Fibroblast of skin of right quadriceps (primary cell): ENCODE measurements around the gene ZNF687.
"Not testable (repeated sequence)": the region's sequence is repeated elsewhere in the genome, so short reads cannot be mapped to it uniquely, and the experiment has no call there.

Experiments used
- DNase-seq: peaks from one replicate; pipeline ENCODE4 v3.0.0-alpha.2; 2013

ZNF687 gene

GRCh38 chr1:151281969-151282882 is at the start of gene ZNF687:
TSS of gene ZNF687 (plus strand) at chr1:151282299. CDS start at chr1:151286292, 3,993 bp downstream.
- peak; percentile 100 for DNase-seq

GRCh38 chr1:151235235-151235634 is 46.9 kb upstream of the ZNF687 start:
- DNase-seq: no peak

GRCh38 chr1:151237678-151238466 is 44.2 kb upstream of the ZNF687 start:
- DNase-seq: no peak

- DNase-seq: peak; percentile 92
Measured at GRCh38 chr1:151238467-151238739, 43.7 kb upstream of the ZNF687 start.

- no peak for DNase-seq
Measured at GRCh38 chr1:151242442-151242841, 39.7 kb upstream of the ZNF687 start.

- DNase-seq: no peak
Measured at GRCh38 chr1:151243683-151244216, 38.3 kb upstream of the ZNF687 start.

- no peak for DNase-seq
Measured at GRCh38 chr1:151246786-151247185, 35.3 kb upstream of the ZNF687 start.

- peak; percentile 71 for DNase-seq
Measured at GRCh38 chr1:151251656-151252470, 30.2 kb upstream of the ZNF687 start.

- DNase-seq: peak; percentile 96
Measured at GRCh38 chr1:151254217-151255213, 27.6 kb upstream of the ZNF687 start, which contains the start of gene PSMD4. TSS of gene PSMD4 (plus strand) at chr1:151254734. CDS start at chr1:151254783, 49 bp downstream.

- DNase-seq: no peak
Measured at GRCh38 chr1:151255381-151255780, 26.7 kb upstream of the ZNF687 start.

GRCh38 chr1:151259351-151259750 is 22.7 kb upstream of the ZNF687 start:
- DNase-seq: no peak

- DNase-seq: no peak
Measured at GRCh38 chr1:151265446-151266236, 16.5 kb upstream of the ZNF687 start.

GRCh38 chr1:151266315-151266714 is 15.8 kb upstream of the ZNF687 start:
- no peak for DNase-seq

GRCh38 chr1:151266821-151267220 is 15.3 kb upstream of the ZNF687 start:
- DNase-seq: no peak

- no peak for DNase-seq
Measured at GRCh38 chr1:151267760-151268159, 14.3 kb upstream of the ZNF687 start.

GRCh38 chr1:151273924-151274466 is 8.1 kb upstream of the ZNF687 start:
- DNase-seq: no peak

GRCh38 chr1:151275341-151275740 is 6.8 kb upstream of the ZNF687 start:
- DNase-seq: not testable (repeated sequence)

- DNase-seq: no peak
Measured at GRCh38 chr1:151277249-151277648, 4.8 kb upstream of the ZNF687 start.

- DNase-seq: peak; percentile 99
Measured at GRCh38 chr1:151281225-151281968, 702 bp upstream of the ZNF687 start.
